HEK293 (cell line): ENCODE measurements around the gene DDO.

Source experiments
- CTCF ChIA-PET: fragments of 350-600 bp; formaldehyde crosslinking; extraction: SDS; loops from one replicate; lab custom pipeline; 2021; ENCODE audit warnings: antibody characterized with exemption; lab: Yijun Ruan, JAX
- POLR2A ChIA-PET: fragments of 300-600 bp; formaldehyde crosslinking; extraction: SDS; loops from one replicate; lab custom pipeline; 2020; ENCODE audit warnings: antibody characterized with exemption, inconsistent platforms; lab: Yijun Ruan, JAX
- H3K27ac ChIP-seq: fragments of 200-500 bp; sonication (Bioruptor generic); 2 replicates; pipeline ENCODE4 v1.5.1; 2014; ENCODE audit warnings: low read depth, low read length, control low read depth, inconsistent platforms; ENCODE audit errors: extremely low read depth
- H3K36me3 ChIP-seq, 2 experiments: fragments of 200-500 bp in 1 of 2; sonication (Bioruptor generic) in 1 of 2; 1 replicate in 1 of 2; 2 replicates in 1 of 2; pipeline ENCODE4 v1.5.1; 2014 to 2017; ENCODE audit warnings: inconsistent platforms in 2 of 2, low read length in 2 of 2; ENCODE audit not compliant: control insufficient read depth in 2 of 2, insufficient read depth in 1 of 2
- H3K4me1 ChIP-seq: fragments of 200-500 bp; sonication (Bioruptor generic); 2 replicates; pipeline ENCODE4 v1.5.1; 2014; ENCODE audit warnings: mild to moderate bottlenecking, low read length, inconsistent platforms; ENCODE audit not compliant: control insufficient read depth, insufficient read depth
- H3K4me3 ChIP-seq: 2 replicates; pipeline ENCODE4 v1.5.1; 2011; ENCODE audit warnings: low read depth, mild to moderate bottlenecking, control low read depth, low read length, moderate library complexity
- H3K9me3 ChIP-seq: fragments of 200-500 bp; sonication (Bioruptor generic); 2 replicates; pipeline ENCODE4 v1.5.1; 2014; ENCODE audit warnings: low read depth, low read length, inconsistent platforms; ENCODE audit not compliant: control insufficient read depth, insufficient read depth
- ATF2 ChIP-seq: fragments of 450-650 bp; formaldehyde crosslinking; IDR thresholded peaks from 2 replicates; pipeline ENCODE4 v1.5.1; 2016; ENCODE audit warnings: missing biosample characterization, missing genetic modification characterization, low read depth
- BCL6B ChIP-seq: fragments of 450-650 bp; formaldehyde crosslinking; IDR thresholded peaks from 2 replicates; pipeline ENCODE4 v1.5.1; 2017; ENCODE audit warnings: missing biosample characterization, missing genetic modification characterization
- GFI1B ChIP-seq: fragments of 450-650 bp; formaldehyde crosslinking; IDR thresholded peaks from 2 replicates; pipeline ENCODE4 v1.5.1; 2016; ENCODE audit warnings: missing biosample characterization, missing genetic modification characterization
- HIC1 ChIP-seq: fragments of 450-650 bp; formaldehyde crosslinking; IDR thresholded peaks from 2 replicates; pipeline ENCODE4 v1.5.1; 2016; ENCODE audit warnings: missing biosample characterization, missing genetic modification characterization
- SP2 ChIP-seq: fragments of 450-650 bp; formaldehyde crosslinking; IDR thresholded peaks from 2 replicates; pipeline ENCODE4 v1.5.1; 2016; ENCODE audit warnings: missing biosample characterization, missing genetic modification characterization
- WT1 ChIP-seq: fragments of 450-650 bp; formaldehyde crosslinking; IDR thresholded peaks from 2 replicates; pipeline ENCODE4 v1.5.1; 2016; ENCODE audit warnings: missing biosample characterization, missing genetic modification characterization
- ZBTB7A ChIP-seq: fragments of 450-650 bp; formaldehyde crosslinking; IDR thresholded peaks from 2 replicates; pipeline ENCODE4 v1.5.1; 2016; ENCODE audit warnings: low read depth, missing biosample characterization, missing genetic modification characterization
- ZEB2 ChIP-seq: fragments of 450-650 bp; formaldehyde crosslinking; IDR thresholded peaks from 2 replicates; pipeline ENCODE4 v1.5.1; 2016; ENCODE audit warnings: missing biosample characterization, missing genetic modification characterization
- ZFP37 ChIP-seq: fragments of 450-650 bp; formaldehyde crosslinking; IDR thresholded peaks from 2 replicates; pipeline ENCODE4 v1.5.1; 2016; ENCODE audit warnings: missing biosample characterization, missing genetic modification characterization
- ZNF211 ChIP-seq: fragments of 450-650 bp; formaldehyde crosslinking; IDR thresholded peaks from 2 replicates; pipeline ENCODE4 v1.5.1; 2016; ENCODE audit warnings: low read depth, missing biosample characterization, missing genetic modification characterization
- ZNF24 ChIP-seq: fragments of 450-650 bp; formaldehyde crosslinking; IDR thresholded peaks from 2 replicates; pipeline ENCODE4 v1.5.1; 2016; ENCODE audit warnings: missing biosample characterization, missing genetic modification characterization
- ZNF274 ChIP-seq, 2 experiments: fragments of 200-500 bp in 1 of 2; fragments of 450-650 bp in 1 of 2; sonication (Bioruptor generic) in 1 of 2; formaldehyde crosslinking in 1 of 2; IDR thresholded peaks; 2 replicates each; pipeline versions ENCODE4 v1.5.1 to v1.6.1; 2014 to 2016; ENCODE audit warnings: borderline replicate concordance in 1 of 2, inconsistent platforms in 1 of 2, low read length in 1 of 2, missing biosample characterization in 1 of 2, missing genetic modification characterization in 1 of 2
- ZNF335 ChIP-seq: fragments of 450-650 bp; formaldehyde crosslinking; conservative IDR thresholded peaks from 2 replicates; pipeline ENCODE4 v1.5.1; 2016; ENCODE audit warnings: missing biosample characterization, missing genetic modification characterization
- ZNF416 ChIP-seq: fragments of 450-650 bp; formaldehyde crosslinking; IDR thresholded peaks from 2 replicates; pipeline ENCODE4 v1.5.1; 2016; ENCODE audit warnings: missing biosample characterization, missing genetic modification characterization
- ZNF433 ChIP-seq: fragments of 450-650 bp; formaldehyde crosslinking; IDR thresholded peaks from 2 replicates; pipeline ENCODE4 v1.5.1; 2016; ENCODE audit warnings: missing biosample characterization, missing genetic modification characterization, low read depth
- ZNF48 ChIP-seq: fragments of 450-650 bp; formaldehyde crosslinking; IDR thresholded peaks from 2 replicates; pipeline ENCODE4 v1.5.1; 2016; ENCODE audit warnings: missing biosample characterization, missing genetic modification characterization
- ZNF510 ChIP-seq: fragments of 450-650 bp; formaldehyde crosslinking; IDR thresholded peaks from 2 replicates; pipeline ENCODE4 v1.5.1; 2018; ENCODE audit warnings: mild to moderate bottlenecking, missing genetic modification characterization, missing biosample characterization; ENCODE audit not compliant: insufficient replicate concordance
- ZNF521 ChIP-seq: fragments of 450-650 bp; formaldehyde crosslinking; IDR thresholded peaks from 2 replicates; pipeline ENCODE4 v1.5.1; 2017; ENCODE audit warnings: missing biosample characterization, mild to moderate bottlenecking, missing genetic modification characterization
- ZNF530 ChIP-seq: fragments of 450-650 bp; formaldehyde crosslinking; IDR thresholded peaks from 2 replicates; pipeline ENCODE4 v1.5.1; 2016; ENCODE audit warnings: low read depth, missing biosample characterization, missing genetic modification characterization
- ZNF548 ChIP-seq: fragments of 450-650 bp; formaldehyde crosslinking; IDR thresholded peaks from 2 replicates; pipeline ENCODE4 v1.5.1; 2016; ENCODE audit warnings: missing biosample characterization, missing genetic modification characterization
- ZNF596 ChIP-seq: fragments of 450-650 bp; IDR thresholded peaks from 2 replicates; pipeline ENCODE4 v1.5.0; 2018; ENCODE audit warnings: missing biosample characterization, mild to moderate bottlenecking, missing genetic modification characterization, moderate library complexity
- ZNF600 ChIP-seq: fragments of 450-650 bp; formaldehyde crosslinking; IDR thresholded peaks from 2 replicates; pipeline ENCODE4 v1.5.1; 2016; ENCODE audit warnings: missing biosample characterization, missing genetic modification characterization
- ZNF645 ChIP-seq: fragments of 450-650 bp; formaldehyde crosslinking; IDR thresholded peaks from 2 replicates; pipeline ENCODE4; 2016; ENCODE audit warnings: missing biosample characterization, missing genetic modification characterization
- ZNF654 ChIP-seq: fragments of 450-650 bp; formaldehyde crosslinking; IDR thresholded peaks from 2 replicates; pipeline ENCODE4 v1.5.1; 2016; ENCODE audit warnings: low read depth, missing biosample characterization, missing genetic modification characterization
- ZNF785 ChIP-seq: fragments of 450-650 bp; formaldehyde crosslinking; IDR thresholded peaks from 2 replicates; pipeline ENCODE4 v1.5.1; 2016; ENCODE audit warnings: missing biosample characterization, missing genetic modification characterization
- ZSCAN30 ChIP-seq: fragments of 450-650 bp; IDR thresholded peaks from 2 replicates; pipeline ENCODE4 v1.5.1; 2018; ENCODE audit warnings: missing biosample characterization, mild to moderate bottlenecking, missing genetic modification characterization, moderate library complexity
- ZSCAN4 ChIP-seq: fragments of 450-650 bp; formaldehyde crosslinking; IDR thresholded peaks from 2 replicates; pipeline ENCODE4 v1.5.1; 2017; ENCODE audit warnings: missing biosample characterization, missing genetic modification characterization

The DDO gene

GRCh38 chr6:110449541-110449895 lies 34.1 kb upstream of the DDO start:
- ChIA-PET CTCF (interaction anchor here (0.6 kb wide), 1 partner anchor 1637 kb away, joined by 5 read pairs; no protein-coding TSS in a partner anchor), POLR2A (no interaction called here)
- no peaks in the 10 kb centered on the region for H3K9me3 ChIP-seq
- TF ChIP-seq ZNF530 (tag by site-specific recombination) (no peak), BCL6B (tag by site-specific recombination) (no peak), ZNF510 (tag by site-specific recombination) (no peak), ZNF433 (tag by site-specific recombination) (no peak), ZNF521 (tag by site-specific recombination) (no peak), ZNF654 (no peak), ZNF335 (tag by site-specific recombination) (no peak), ZNF48 (tag by site-specific recombination) (no peak), ZNF24 (tag by site-specific recombination) (no peak), ATF2 (tag by site-specific recombination) (no peak), ZNF416 (no peak), ZNF596 (tag by site-specific recombination) (no peak), GFI1B (tag by site-specific recombination) (no peak)
- H3K4me3 ChIP-seq: no peak overlapping the region
- H3K36me3 ChIP-seq: no peaks in the 10 kb centered on the region
- no peak overlapping the region for H3K27ac ChIP-seq
- no peaks in the 10 kb centered on the region for H3K4me1 ChIP-seq

GRCh38 chr6:110448846-110449540 lies 33.6 kb upstream of the DDO start:
- POLR2A ChIA-PET: no interaction called here
- TF ChIP-seq ZSCAN30 (tag by site-specific recombination) (no peak), ZNF600 (tag by site-specific recombination) (no peak), SP2 (no peak), ZSCAN4 (tag by site-specific recombination) (no peak), WT1 (tag by site-specific recombination) (no peak), ZNF645 (no peak), ZNF211 (tag by site-specific recombination) (no peak), ZFP37 (no peak), ZEB2 (tag by site-specific recombination) (no peak), ZNF274 (IDR thresholded peaks at IDR 0.05; ENCODE audit: low read length) (no peak), ZNF274 (tag by site-specific recombination; IDR thresholded peaks at IDR 0.05; ENCODE audit: borderline replicate concordance) (no peak), ZBTB7A (tag by site-specific recombination) (no peak), HIC1 (no peak), ZNF785 (no peak), ZNF548 (no peak)

More at GRCh38 chr6:110448846-110449540, 33.6 kb upstream of the DDO start:
- no peaks in the 10 kb centered on the region for H3K36me3 ChIP-seq
- no peaks in the 10 kb centered on the region for H3K4me1 ChIP-seq
- CTCF ChIA-PET: no interaction called here
- H3K27ac ChIP-seq: no peak overlapping the region
- H3K4me3 ChIP-seq: no peak overlapping the region
- no peaks in the 10 kb centered on the region for H3K9me3 ChIP-seq
